CD14-positive monocyte (primary cell): ENCODE results near the gene LRCH1. TPM values are rescaled to one million over a fixed set of nuclear protein-coding genes. Genes with fewer than 3 reads are reported as not detected.

ENCODE experiments used
- DNase-seq, 3 donors: peaks; one replicate each; pipeline ENCODE4 v3.0.0-alpha.2; 2011 to 2022
- H2AFZ ChIP-seq: 2 replicates; pipeline ENCODE4 v1.6.0; 2012; ENCODE audit warnings: mild to moderate bottlenecking, low read depth, low read length, inconsistent platforms; ENCODE audit not compliant: insufficient read depth, poor library complexity, severe bottlenecking
- H3K27ac ChIP-seq, 2 donors: 1 replicate in 1 of 2; 2 replicates in 1 of 2; pipeline ENCODE4 v1.5.1; 2012 to 2013; ENCODE audit warnings: low read length in 2 of 2, control low read depth in 1 of 2, inconsistent platforms in 1 of 2, low read depth in 1 of 2, mild to moderate bottlenecking in 1 of 2
- H3K27me3 ChIP-seq, 2 donors: one replicate each; pipeline versions ENCODE4 v1.6.0 to v1.6.1; 2011 to 2013; ENCODE audit warnings: low read length in 2 of 2; ENCODE audit not compliant: control insufficient read depth in 2 of 2, insufficient read depth in 2 of 2
- H3K36me3 ChIP-seq, 2 donors: replicated peaks in 1 of 2; 1 replicate in 1 of 2; 2 replicates in 1 of 2; pipeline versions ENCODE4 v1.5.1 to v1.6.1; 2012 to 2013; ENCODE audit warnings: low read length in 2 of 2, control low read depth in 1 of 2, inconsistent platforms in 1 of 2, mild to moderate bottlenecking in 1 of 2; ENCODE audit not compliant: insufficient read depth in 2 of 2, control insufficient read depth in 1 of 2
- H3K4me1 ChIP-seq, 2 donors: 1 replicate in 1 of 2; 2 replicates in 1 of 2; pipeline versions ENCODE4 v1.5.1 to v1.6.1; 2012 to 2013; ENCODE audit warnings: low read length in 2 of 2, control low read depth in 1 of 2, inconsistent platforms in 1 of 2, mild to moderate bottlenecking in 1 of 2, moderate library complexity in 1 of 2; ENCODE audit not compliant: insufficient read depth in 2 of 2, control insufficient read depth in 1 of 2
- H3K4me2 ChIP-seq: replicated peaks from 2 replicates; pipeline ENCODE3; 2012; ENCODE audit warnings: low read length, moderate library complexity, mild to moderate bottlenecking; ENCODE audit not compliant: poor library complexity, severe bottlenecking; ENCODE audit errors: extremely low read depth
- H3K4me3 ChIP-seq, 3 experiments: fragments of 200-600 bp in 1 of 3; sonication (generic) in 1 of 3; replicated peaks in 1 of 3; 1 replicate in 2 of 3; 2 replicates in 1 of 3; pipeline ENCODE4 v1.5.1; 2011 to 2013; ENCODE audit warnings: low read length in 3 of 3, mild to moderate bottlenecking in 3 of 3, control low read depth in 2 of 3, low read depth in 2 of 3, inconsistent platforms in 1 of 3, moderate library complexity in 1 of 3
- H3K79me2 ChIP-seq: 2 replicates; pipeline ENCODE4 v1.6.0; 2012; ENCODE audit warnings: mild to moderate bottlenecking, control low read depth, inconsistent platforms, low read length, moderate library complexity; ENCODE audit not compliant: insufficient read depth
- H3K9ac ChIP-seq: 2 replicates; pipeline ENCODE4 v1.6.0; 2017; ENCODE audit warnings: low read length, mild to moderate bottlenecking; ENCODE audit not compliant: insufficient read depth, poor library complexity, severe bottlenecking
- H3K9me3 ChIP-seq, 2 donors: replicated peaks in 1 of 2; 1 replicate in 1 of 2; 2 replicates in 1 of 2; pipeline versions ENCODE4 v1.5.1 to v1.6.1; 2012 to 2013; ENCODE audit warnings: low read length in 2 of 2, control low read depth in 1 of 2; ENCODE audit not compliant: control insufficient read depth in 1 of 2, insufficient read depth in 1 of 2
- H4K20me1 ChIP-seq: 2 replicates; pipeline ENCODE4 v1.6.0; 2012; ENCODE audit warnings: mild to moderate bottlenecking, low read length, control low read depth, moderate library complexity; ENCODE audit not compliant: insufficient read depth
- H3K27ac Mint-ChIP-seq, 7 donors: one replicate each; pipeline ENCODE4 v1.8.0; 2020; ENCODE audit warnings: mild to moderate bottlenecking in 7 of 7, mixed read lengths in 7 of 7, moderate library complexity in 6 of 7, inconsistent platforms in 2 of 7
- H3K27me3 Mint-ChIP-seq, 3 donors: one replicate each; pipeline ENCODE4 v1.8.0; 2021 to 2022; ENCODE audit warnings: low read depth in 3 of 3, mild to moderate bottlenecking in 3 of 3, mixed read lengths in 3 of 3, moderate library complexity in 3 of 3, inconsistent platforms in 1 of 3
- H3K36me3 Mint-ChIP-seq, 2 donors: one replicate each; pipeline ENCODE4 v1.8.0; 2020; ENCODE audit warnings: mixed read lengths in 2 of 2, inconsistent platforms in 1 of 2, mild to moderate bottlenecking in 1 of 2
- H3K4me1 Mint-ChIP-seq: one replicate; pipeline ENCODE4 v1.8.0; 2020; ENCODE audit warnings: mild to moderate bottlenecking, mixed read lengths
- H3K4me3 Mint-ChIP-seq, 2 donors: one replicate each; pipeline ENCODE4 v1.8.0; 2020; ENCODE audit warnings: mild to moderate bottlenecking in 2 of 2, mixed read lengths in 2 of 2, moderate library complexity in 1 of 2
- H3K9me3 Mint-ChIP-seq, 7 donors: one replicate each; pipeline ENCODE4 v1.8.0; 2020 to 2022; ENCODE audit warnings: mixed read lengths in 7 of 7, mild to moderate bottlenecking in 6 of 7, moderate library complexity in 6 of 7, inconsistent platforms in 2 of 7
- CTCF ChIP-seq: fragments of 200-600 bp; IDR thresholded peaks from one replicate; pipeline ENCODE4 v1.8.0; 2022; ENCODE audit warnings: antibody characterized with exemption, mild to moderate bottlenecking
- intact Hi-C, 2 donors: fragments of 100-400 bp; cut with micrococcal nuclease; formaldehyde crosslinking; loops; one replicate each; pipeline versions ENCODE4 v1.15.0 to v1.15.1; 2023
- polyA plus RNA-seq, 3 donors: library from polyadenylated mRNA; depleted of rRNA in 1 of 3; unstranded in 2 of 3; stranded (reverse) in 1 of 3; fragments of 300-500 nt in 2 of 3; fragments of >200 nt in 1 of 3; fragmentation: Illumina TruSeq in 2 of 3; gene quantifications; 1 replicate in 2 of 3; 2 replicates in 1 of 3; pipeline ENCODE4 v1.2.3, GENCODE V29; 2012 to 2021

LRCH1 gene
- polyA plus RNA-seq, 3 donors: 0.88 to 7.1 (median 2.1) TPM

- H3K9me3 Mint-ChIP-seq: peaks cover 0 to 2% (median 0%) of the 10 kb centered on the region in 7 donors
Measured at GRCh38 chr13:46665248-46665632, 112.3 kb downstream of the LRCH1 start.

More at GRCh38 chr13:46665248-46665632, 112.3 kb downstream of the LRCH1 start:
- H3K36me3 Mint-ChIP-seq: peaks cover 0 to 9% of the 10 kb centered on the region in 2 donors
- H3K4me1 Mint-ChIP-seq: peaks cover 41% of the 10 kb centered on the region
- Histone ChIP-seq H3K79me2 (peaks cover 18% of the 10 kb centered on the region), H3K36me3 (peaks cover 0 to 6% of the 10 kb centered on the region in 2 donors), H4K20me1 (peaks cover 3% of the 10 kb centered on the region), H2AFZ (no peak overlapping the region), H3K27me3 (no peaks in the 10 kb centered on the region), H3K4me1 (peaks cover 18 to 28% of the 10 kb centered on the region in 2 donors), H3K9ac (no peak overlapping the region), H3K4me3 (no peak overlapping the region), H3K9me3 (no peaks in the 10 kb centered on the region), H3K4me2 (no peak overlapping the region), H3K27ac (peak overlapping the region in 1 of 2 donors; percentile 6)
- H3K27me3 Mint-ChIP-seq: no peaks in the 10 kb centered on the region
- no peak for TF ChIP-seq CTCF
- peak overlapping the region in 4 of 7 donors; percentile 27 to 80 (median 36) for H3K27ac Mint-ChIP-seq
- no peak overlapping the region for H3K4me3 Mint-ChIP-seq
- DNase-seq: no peak
- intact Hi-C loops: loop anchor here in 1 of 2 donors (5.0 kb wide), 1 partner anchor 113 kb away; the partner anchor contains the start of gene LRCH1
